SHP77 treated with DMSO at 0.1 percent for 48 hours (cell line): ENCODE data around the gene NPAS4.
"Not testable (repeated sequence)": the region's sequence is repeated elsewhere in the genome, so short reads cannot be mapped to it uniquely, and the experiment has no call there.

ENCODE experiments used
- DNase-seq: peaks from one replicate; lab custom pipeline; 2025; lab: John Stamatoyannopoulos, UW

The NPAS4 gene

GRCh38 chr11:66457826-66458225 is 37.0 kb downstream of the NPAS4 start:
- DNase-seq: no peak

GRCh38 chr11:66459138-66459778 is 38.4 kb downstream of the NPAS4 start:
- no peak for DNase-seq

GRCh38 chr11:66462010-66462409 is 41.2 kb downstream of the NPAS4 start:
- DNase-seq: no peak

GRCh38 chr11:66462911-66463310 is 42.1 kb downstream of the NPAS4 start:
- no peak for DNase-seq

- not testable (repeated sequence) for DNase-seq
Measured at GRCh38 chr11:66464116-66464515, 43.3 kb downstream of the NPAS4 start.

GRCh38 chr11:66464916-66465315 is 44.1 kb downstream of the NPAS4 start:
- no peak for DNase-seq

- DNase-seq: no peak
Measured at GRCh38 chr11:66465373-66466224, 44.8 kb downstream of the NPAS4 start.

GRCh38 chr11:66466225-66467033 is 45.6 kb downstream of the NPAS4 start, which contains the start of gene PELI3:
Gene PELI3, plus strand, starts transcription at chr11:66466905. Its CDS starts 1,224 bp downstream, at chr11:66468129.
- DNase-seq: peak; percentile 64

GRCh38 chr11:66467034-66467659 is 46.3 kb downstream of the NPAS4 start:
- DNase-seq: no peak

GRCh38 chr11:66467756-66468155 is 46.9 kb downstream of the NPAS4 start:
- no peak for DNase-seq

- DNase-seq: no peak
Measured at GRCh38 chr11:66468691-66469090, 47.9 kb downstream of the NPAS4 start.

GRCh38 chr11:66469441-66469840 is 48.6 kb downstream of the NPAS4 start:
- DNase-seq: no peak

GRCh38 chr11:66470015-66470414 is 49.2 kb downstream of the NPAS4 start:
- DNase-seq: no peak

- no peak for DNase-seq
Measured at GRCh38 chr11:66471142-66471541, 50.3 kb downstream of the NPAS4 start.

GRCh38 chr11:66472054-66472453 is 51.2 kb downstream of the NPAS4 start:
- no peak for DNase-seq

- DNase-seq: no peak
Measured at GRCh38 chr11:66473167-66473566, 52.3 kb downstream of the NPAS4 start.

GRCh38 chr11:66473608-66474515 is 53.0 kb downstream of the NPAS4 start:
- DNase-seq: no peak

GRCh38 chr11:66475349-66476172 is 54.7 kb downstream of the NPAS4 start:
- no peak for DNase-seq
